Measurements from ENCODE around the gene FAM3B.
"Not testable (repeated sequence)": the region's sequence is repeated elsewhere in the genome, so short reads cannot be mapped to it uniquely, and the experiment has no call there.

Gene FAM3B

DNA sequence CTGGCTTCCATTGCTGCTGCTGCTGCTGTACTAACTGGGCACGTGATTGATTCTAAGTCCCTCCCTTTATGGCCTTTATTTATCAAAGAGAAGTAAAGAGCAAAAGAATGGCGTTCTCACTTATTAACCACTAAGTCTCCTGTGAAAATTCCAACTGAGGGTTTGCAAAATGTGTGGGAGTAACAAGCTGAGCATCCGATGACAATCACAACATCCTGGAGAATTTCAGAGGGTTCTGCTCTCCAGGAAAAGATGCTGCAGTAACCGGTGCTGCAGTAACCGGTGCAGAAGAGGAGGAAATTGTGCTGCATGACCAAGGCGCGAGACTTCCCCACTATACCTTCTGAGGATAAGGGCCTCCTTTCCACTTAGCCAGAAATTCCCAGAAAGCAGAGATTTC, 32.5 kb downstream of the FAM3B start:
- no peak for DNase-seq (ENCODE audit: low spot score)
- in situ Hi-C loops (cut with MboI; ENCODE audit: low pct_unique_long_range_greater_than_20kb, low sequenced_read_pairs, unreplicated experiment), result no loop called here
- TF ChIP-seq, protein P1, sequence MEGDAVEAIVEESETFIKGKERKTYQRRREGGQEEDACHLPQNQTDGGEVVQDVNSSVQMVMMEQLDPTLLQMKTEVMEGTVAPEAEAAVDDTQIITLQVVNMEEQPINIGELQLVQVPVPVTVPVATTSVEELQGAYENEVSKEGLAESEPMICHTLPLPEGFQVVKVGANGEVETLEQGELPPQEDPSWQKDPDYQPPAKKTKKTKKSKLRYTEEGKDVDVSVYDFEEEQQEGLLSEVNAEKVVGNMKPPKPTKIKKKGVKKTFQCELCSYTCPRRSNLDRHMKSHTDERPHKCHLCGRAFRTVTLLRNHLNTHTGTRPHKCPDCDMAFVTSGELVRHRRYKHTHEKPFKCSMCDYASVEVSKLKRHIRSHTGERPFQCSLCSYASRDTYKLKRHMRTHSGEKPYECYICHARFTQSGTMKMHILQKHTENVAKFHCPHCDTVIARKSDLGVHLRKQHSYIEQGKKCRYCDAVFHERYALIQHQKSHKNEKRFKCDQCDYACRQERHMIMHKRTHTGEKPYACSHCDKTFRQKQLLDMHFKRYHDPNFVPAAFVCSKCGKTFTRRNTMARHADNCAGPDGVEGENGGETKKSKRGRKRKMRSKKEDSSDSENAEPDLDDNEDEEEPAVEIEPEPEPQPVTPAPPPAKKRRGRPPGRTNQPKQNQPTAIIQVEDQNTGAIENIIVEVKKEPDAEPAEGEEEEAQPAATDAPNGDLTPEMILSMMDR (IDR thresholded peaks at IDR 0.05; ENCODE audit: extremely low read depth, insufficient read depth, missing control alignments), result no peak

DNA sequence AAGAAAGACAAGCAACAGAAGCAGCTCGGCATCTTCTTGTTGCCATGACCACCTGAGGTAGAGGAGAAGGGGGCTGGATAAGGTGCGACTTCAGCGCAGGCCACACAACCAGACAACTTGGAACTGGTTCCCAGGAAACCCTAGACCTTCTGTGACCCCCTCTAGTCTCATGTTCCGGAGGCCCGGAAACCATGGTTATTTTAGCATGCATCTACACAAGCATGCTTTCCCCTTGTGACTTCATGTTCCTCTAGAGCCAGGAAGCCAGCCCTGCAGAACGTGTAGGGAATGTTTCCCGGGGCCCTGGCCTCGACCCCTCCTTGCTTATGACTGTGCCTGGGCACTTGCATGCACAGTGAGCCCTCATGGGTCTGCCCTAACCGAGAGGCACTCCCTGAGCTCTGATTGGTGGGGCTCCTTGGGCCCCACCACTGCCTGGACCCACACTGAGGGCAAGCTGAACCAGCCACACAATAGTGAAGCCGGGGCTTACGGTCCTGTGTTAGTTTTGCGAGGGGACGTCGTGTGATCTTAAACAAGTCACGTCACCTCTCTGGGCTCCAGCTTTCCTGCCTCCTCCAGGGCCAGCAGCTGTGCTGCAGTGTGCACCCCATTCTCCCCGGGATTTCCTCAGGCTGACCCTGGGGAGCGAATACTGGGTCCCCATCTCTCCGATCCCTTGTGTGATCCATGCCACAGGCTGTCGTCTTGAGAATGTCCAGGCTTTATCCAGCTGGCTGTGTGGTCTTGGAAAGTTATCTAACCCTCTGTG, 33.2 kb downstream of the FAM3B start:
- no peak for DNase-seq (ENCODE audit: low spot score)

DNA sequence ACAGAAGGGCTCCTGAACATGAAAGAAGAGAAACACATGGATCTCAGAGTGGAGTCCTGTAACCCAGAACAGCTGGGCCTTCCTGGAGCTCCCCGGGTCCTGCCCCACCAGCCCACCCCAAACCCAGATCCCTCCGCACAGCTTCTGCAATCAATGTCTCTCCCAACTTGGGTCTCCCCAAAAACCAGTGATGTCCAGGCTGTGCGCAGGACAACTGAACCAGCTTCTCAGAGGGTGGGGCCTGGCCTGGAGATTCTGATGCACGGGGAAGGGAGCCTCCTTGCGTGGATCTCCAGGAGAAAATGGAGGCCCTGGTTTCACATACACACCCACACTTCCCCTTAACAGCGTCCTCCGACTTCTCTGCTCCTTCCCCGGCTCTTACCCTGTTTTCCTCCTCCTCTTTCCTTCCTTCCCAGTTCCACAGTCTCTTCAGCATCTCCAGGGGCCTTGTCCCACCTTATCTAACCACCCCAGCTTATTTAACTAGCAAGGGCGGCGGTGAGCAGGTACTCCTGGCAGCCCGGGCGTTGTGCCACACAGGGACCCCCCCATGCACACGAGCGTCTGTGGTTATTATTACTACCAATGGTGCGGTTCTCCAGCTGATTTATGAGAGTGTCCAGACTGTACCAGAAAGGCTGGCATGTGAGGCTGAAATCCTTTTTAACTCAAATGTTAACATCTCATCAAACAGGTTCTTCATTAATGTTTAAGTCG, 34.0 kb downstream of the FAM3B start:
- in situ Hi-C loops (cut with MboI; ENCODE audit: low pct_unique_long_range_greater_than_20kb, low sequenced_read_pairs, unreplicated experiment), result no loop called here
- TF ChIP-seq, protein P1 (IDR thresholded peaks at IDR 0.05; ENCODE audit: extremely low read depth, insufficient read depth, missing control alignments), result no peak
- DNase-seq (ENCODE audit: low spot score), result no peak

More for the DNA sequence above, 33.2 kb downstream of the FAM3B start:
- TF ChIP-seq, protein P1 (IDR thresholded peaks at IDR 0.05; ENCODE audit: extremely low read depth, insufficient read depth, missing control alignments), result no peak
- in situ Hi-C loops (cut with MboI; ENCODE audit: low pct_unique_long_range_greater_than_20kb, low sequenced_read_pairs, unreplicated experiment), result no loop called here

DNA sequence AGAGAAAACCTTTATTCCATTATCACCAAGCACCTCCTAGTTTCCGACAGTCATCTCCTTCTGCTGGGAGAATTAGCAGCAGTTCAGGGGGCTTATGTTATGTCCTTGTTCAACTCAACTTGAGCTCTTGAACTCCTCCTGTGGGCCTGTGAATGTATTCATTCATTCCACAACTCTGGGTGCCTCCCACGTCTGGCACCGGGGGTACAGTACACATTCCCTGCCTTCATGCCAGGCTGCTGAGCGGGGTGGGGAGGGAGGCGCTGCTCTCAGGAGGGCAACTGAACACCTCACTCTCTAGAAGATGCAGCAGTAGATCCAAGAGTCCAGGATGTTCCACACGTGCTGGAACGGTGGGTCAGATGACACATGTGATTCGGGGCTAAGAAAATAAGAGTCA, 40.9 kb downstream of the FAM3B start:
- in situ Hi-C loops (cut with MboI; ENCODE audit: low pct_unique_long_range_greater_than_20kb, low sequenced_read_pairs, unreplicated experiment), result no loop called here
- no peak for DNase-seq (ENCODE audit: low spot score)
- TF ChIP-seq, protein P1 (IDR thresholded peaks at IDR 0.05; ENCODE audit: extremely low read depth, insufficient read depth, missing control alignments), result no peak

DNA sequence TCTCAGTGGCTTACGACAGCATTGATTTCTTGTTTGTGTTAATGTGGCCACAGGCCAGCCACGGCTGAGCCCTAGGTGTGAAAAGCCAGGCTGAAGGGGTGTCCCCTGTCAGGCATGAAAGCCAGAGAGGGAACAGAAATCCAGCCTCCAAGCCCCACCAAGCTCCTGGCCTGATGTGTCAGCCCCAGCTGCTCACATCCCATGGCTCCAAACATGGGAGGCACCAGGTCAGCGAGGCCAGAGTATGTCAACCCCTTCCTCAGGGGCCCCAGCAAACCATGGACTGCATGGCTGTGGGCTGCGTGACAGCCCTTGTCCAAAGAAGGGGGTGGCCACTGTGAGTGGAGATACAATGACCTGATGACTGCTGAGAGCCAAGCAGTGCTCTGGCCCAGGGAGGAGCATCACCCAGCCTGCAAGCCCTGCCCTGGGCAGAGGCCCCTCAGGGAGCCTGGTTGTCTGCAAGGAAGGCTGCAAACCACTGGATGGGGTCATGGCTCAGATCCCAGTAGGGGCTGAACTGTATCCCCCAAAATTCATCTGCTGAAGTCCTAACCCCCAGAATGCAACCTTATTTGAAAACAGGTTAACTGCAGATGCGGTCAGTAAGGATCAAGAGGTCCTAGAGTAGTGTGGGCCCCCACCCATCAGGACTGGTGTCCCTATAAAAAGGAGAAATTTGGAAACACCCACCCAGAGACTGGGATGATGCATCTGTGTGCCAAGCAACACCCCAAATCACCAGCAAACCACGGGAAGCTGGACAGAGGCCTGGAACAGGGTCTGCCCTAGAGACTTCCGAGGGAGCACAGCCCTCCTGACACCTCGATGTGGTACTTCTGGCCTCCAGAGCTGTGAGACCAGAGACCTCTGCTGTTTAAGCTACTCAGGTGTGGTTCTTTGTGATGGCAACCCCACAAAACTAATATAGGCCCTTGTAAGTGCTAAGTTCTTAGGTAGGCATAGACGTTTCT, 41.9 kb downstream of the FAM3B start:
- TF ChIP-seq, protein P1 (IDR thresholded peaks at IDR 0.05; ENCODE audit: extremely low read depth, insufficient read depth, missing control alignments), result no peak
- in situ Hi-C loops (cut with MboI; ENCODE audit: low pct_unique_long_range_greater_than_20kb, low sequenced_read_pairs, unreplicated experiment), result no loop called here
- DNase-seq (ENCODE audit: low spot score), result no peak

DNA sequence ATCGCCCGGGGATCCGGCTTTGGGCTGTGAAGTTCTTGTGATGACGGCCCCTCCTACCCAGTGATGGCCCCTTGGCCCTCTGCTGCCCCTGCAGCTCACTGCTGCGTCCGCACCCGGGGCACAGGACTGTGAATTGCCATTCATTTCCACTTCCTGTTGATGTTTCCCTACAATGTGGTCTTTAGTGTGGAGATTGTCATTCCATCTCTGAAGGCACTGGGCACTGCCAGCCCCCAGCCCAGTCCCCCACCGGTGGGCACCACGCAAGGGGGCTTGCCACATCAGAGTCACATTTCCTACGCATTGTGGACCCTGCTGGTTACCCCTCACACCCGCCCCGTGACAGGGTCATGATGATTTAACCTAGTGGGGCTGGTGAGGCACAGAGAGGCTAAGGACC, 42.7 kb downstream of the FAM3B start:
- in situ Hi-C loops (cut with MboI; ENCODE audit: low pct_unique_long_range_greater_than_20kb, low sequenced_read_pairs, unreplicated experiment), result no loop called here
- TF ChIP-seq, protein P1 (IDR thresholded peaks at IDR 0.05; ENCODE audit: extremely low read depth, insufficient read depth, missing control alignments), result no peak
- DNase-seq (ENCODE audit: low spot score), result no peak

DNA sequence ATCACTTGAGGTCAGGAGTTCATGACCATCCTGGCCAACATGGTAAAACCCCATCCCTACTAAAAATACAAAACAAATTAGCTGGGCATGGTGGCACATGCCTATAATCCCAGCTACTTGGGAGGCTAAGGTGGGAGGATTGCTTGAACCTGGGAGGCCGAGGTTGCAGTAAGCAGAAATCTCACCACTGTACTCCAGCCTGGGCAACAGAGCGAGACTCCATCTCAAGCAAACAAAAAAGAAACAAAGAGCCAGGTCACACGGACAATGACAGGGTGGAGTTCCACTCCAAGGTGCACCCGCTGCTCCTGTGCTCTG, 43.1 kb downstream of the FAM3B start:
- DNase-seq (ENCODE audit: low spot score); in situ Hi-C loops (cut with MboI; ENCODE audit: low pct_unique_long_range_greater_than_20kb, low sequenced_read_pairs, unreplicated experiment): not testable (repeated sequence)

Data from GM13977 (cell line).